Measurements from ENCODE around the gene PDZD2.

Gene PDZD2

GRCh38 chr5:31866166-31866565, 227.2 kb downstream of the PDZD2 start:
- Histone ChIP-seq H3K4me3 (ENCODE audit: severe bottlenecking) (no peak overlapping the region), H3K27me3 (ENCODE audit: insufficient read depth, poor library complexity, severe bottlenecking) (no peaks in the 10 kb centered on the region), H3K36me3 (ENCODE audit: low read depth) (no peaks in the 10 kb centered on the region), H3K4me1 (ENCODE audit: insufficient read depth, poor library complexity, severe bottlenecking) (peaks cover 8% of the 10 kb centered on the region), H3K27ac (ENCODE audit: poor library complexity, severe bottlenecking) (no peak overlapping the region), H3K9me3 (ENCODE audit: severe bottlenecking) (no peaks in the 10 kb centered on the region)
- TF ChIP-seq, protein P1, sequence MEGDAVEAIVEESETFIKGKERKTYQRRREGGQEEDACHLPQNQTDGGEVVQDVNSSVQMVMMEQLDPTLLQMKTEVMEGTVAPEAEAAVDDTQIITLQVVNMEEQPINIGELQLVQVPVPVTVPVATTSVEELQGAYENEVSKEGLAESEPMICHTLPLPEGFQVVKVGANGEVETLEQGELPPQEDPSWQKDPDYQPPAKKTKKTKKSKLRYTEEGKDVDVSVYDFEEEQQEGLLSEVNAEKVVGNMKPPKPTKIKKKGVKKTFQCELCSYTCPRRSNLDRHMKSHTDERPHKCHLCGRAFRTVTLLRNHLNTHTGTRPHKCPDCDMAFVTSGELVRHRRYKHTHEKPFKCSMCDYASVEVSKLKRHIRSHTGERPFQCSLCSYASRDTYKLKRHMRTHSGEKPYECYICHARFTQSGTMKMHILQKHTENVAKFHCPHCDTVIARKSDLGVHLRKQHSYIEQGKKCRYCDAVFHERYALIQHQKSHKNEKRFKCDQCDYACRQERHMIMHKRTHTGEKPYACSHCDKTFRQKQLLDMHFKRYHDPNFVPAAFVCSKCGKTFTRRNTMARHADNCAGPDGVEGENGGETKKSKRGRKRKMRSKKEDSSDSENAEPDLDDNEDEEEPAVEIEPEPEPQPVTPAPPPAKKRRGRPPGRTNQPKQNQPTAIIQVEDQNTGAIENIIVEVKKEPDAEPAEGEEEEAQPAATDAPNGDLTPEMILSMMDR (IDR thresholded peaks at IDR 0.05; ENCODE audit: poor library complexity, severe bottlenecking), result no peak
- ATAC-seq (ENCODE audit: low read depth) (no peak), DNase-seq (ENCODE audit: low spot score) (no peak)

DNA sequence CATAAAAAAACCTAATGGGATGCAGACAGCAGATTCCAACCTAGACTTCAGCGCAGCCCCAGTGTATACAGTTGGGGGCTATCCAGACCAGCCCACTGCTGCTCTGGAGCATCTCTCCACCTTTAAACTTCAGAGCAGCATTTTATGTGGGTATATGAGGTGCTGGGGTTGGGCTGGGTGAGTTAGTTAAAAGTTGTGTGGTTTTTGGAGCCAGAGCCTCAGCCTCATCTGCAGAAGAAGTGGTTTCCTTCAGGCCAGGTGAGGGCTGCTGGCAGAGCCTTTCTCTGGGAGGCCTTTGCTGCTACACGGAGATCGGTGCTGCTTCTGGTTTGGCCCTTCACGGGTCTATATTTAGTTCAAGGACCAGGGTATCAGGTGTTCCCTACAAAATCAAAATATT, 228.3 kb downstream of the PDZD2 start:
- Histone ChIP-seq H3K9me3 (ENCODE audit: severe bottlenecking) (no peaks in the 10 kb centered on the region), H3K36me3 (ENCODE audit: low read depth) (no peaks in the 10 kb centered on the region), H3K27me3 (ENCODE audit: insufficient read depth, poor library complexity, severe bottlenecking) (no peaks in the 10 kb centered on the region), H3K4me3 (ENCODE audit: severe bottlenecking) (no peak overlapping the region), H3K4me1 (ENCODE audit: insufficient read depth, poor library complexity, severe bottlenecking) (peaks cover 5% of the 10 kb centered on the region), H3K27ac (ENCODE audit: poor library complexity, severe bottlenecking) (no peak overlapping the region)
- ATAC-seq (ENCODE audit: low read depth) (no peak), DNase-seq (ENCODE audit: low spot score) (no peak)
- TF ChIP-seq, protein P1 (IDR thresholded peaks at IDR 0.05; ENCODE audit: poor library complexity, severe bottlenecking), result no peak

DNA sequence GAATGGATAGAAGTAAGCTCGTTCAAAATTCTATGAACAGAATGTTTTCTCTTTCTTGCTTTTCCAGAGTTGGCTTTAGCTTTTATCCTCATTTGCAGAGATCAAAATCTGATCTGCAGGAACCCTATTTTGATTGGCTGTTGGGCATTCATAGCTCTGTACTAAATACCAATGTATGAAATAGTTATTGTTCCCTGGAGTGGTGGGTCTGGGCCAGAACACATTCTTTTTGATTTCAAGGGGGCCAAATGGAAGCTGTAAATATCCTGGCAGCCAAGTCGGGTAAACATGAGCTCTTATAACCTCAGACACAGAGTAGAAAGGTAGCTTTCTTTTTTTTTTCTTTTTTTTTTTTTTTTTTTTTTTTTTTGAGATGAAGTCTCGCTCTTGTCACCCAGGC, 241.5 kb downstream of the PDZD2 start:
- Histone ChIP-seq H3K4me1 (ENCODE audit: insufficient read depth, poor library complexity, severe bottlenecking) (no peaks in the 10 kb centered on the region), H3K4me3 (ENCODE audit: severe bottlenecking) (no peak overlapping the region), H3K36me3 (ENCODE audit: low read depth) (peaks cover 3% of the 10 kb centered on the region; the same call in 1 of the 2 replicates), H3K27me3 (ENCODE audit: insufficient read depth, poor library complexity, severe bottlenecking) (no peaks in the 10 kb centered on the region), H3K27ac (ENCODE audit: poor library complexity, severe bottlenecking) (no peak overlapping the region), H3K9me3 (ENCODE audit: severe bottlenecking) (no peaks in the 10 kb centered on the region)
- TF ChIP-seq, protein P1 (IDR thresholded peaks at IDR 0.05; ENCODE audit: poor library complexity, severe bottlenecking), result no peak
- ATAC-seq (ENCODE audit: low read depth), result no peak
- DNase-seq (ENCODE audit: low spot score), result no peak

DNA sequence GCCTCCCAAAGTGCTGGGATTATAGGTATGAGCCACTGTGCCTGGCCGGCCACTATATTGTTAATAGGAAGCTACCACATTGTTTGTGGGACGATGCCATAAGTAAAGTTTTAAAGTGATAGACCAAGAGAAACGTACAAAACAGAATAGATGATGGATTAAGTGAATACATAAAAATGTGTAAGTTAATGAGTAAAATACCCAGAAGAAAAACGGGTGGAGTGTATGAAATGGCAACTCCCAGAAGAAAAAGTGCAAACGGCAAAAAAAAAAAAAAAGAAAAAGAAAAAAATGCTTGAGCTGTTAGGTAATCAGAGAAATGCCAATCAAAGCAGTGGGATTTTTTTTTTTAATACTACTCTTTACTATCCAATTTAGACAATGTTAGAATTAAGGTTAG, 246.0 kb downstream of the PDZD2 start:
- Histone ChIP-seq H3K9me3 (ENCODE audit: severe bottlenecking) (no peaks in the 10 kb centered on the region), H3K4me1 (ENCODE audit: insufficient read depth, poor library complexity, severe bottlenecking) (no peaks in the 10 kb centered on the region), H3K27me3 (ENCODE audit: insufficient read depth, poor library complexity, severe bottlenecking) (no peaks in the 10 kb centered on the region), H3K27ac (ENCODE audit: poor library complexity, severe bottlenecking) (no peak overlapping the region), H3K36me3 (ENCODE audit: low read depth) (peaks cover 4% of the 10 kb centered on the region; the same call in 1 of the 2 replicates), H3K4me3 (ENCODE audit: severe bottlenecking) (no peak overlapping the region)
- DNase-seq (ENCODE audit: low spot score), result no peak
- ATAC-seq (ENCODE audit: low read depth), result no peak
- TF ChIP-seq, protein P1 (IDR thresholded peaks at IDR 0.05; ENCODE audit: poor library complexity, severe bottlenecking), result no peak

GRCh38 chr5:31886206-31886605, 247.3 kb downstream of the PDZD2 start:
- Histone ChIP-seq H3K27me3 (ENCODE audit: insufficient read depth, poor library complexity, severe bottlenecking) (no peaks in the 10 kb centered on the region), H3K4me3 (ENCODE audit: severe bottlenecking) (no peak overlapping the region), H3K27ac (ENCODE audit: poor library complexity, severe bottlenecking) (no peak overlapping the region), H3K9me3 (ENCODE audit: severe bottlenecking) (no peaks in the 10 kb centered on the region), H3K4me1 (ENCODE audit: insufficient read depth, poor library complexity, severe bottlenecking) (no peaks in the 10 kb centered on the region), H3K36me3 (ENCODE audit: low read depth) (peaks cover 4% of the 10 kb centered on the region; the same call in 1 of the 2 replicates)
- TF ChIP-seq, protein P1 (IDR thresholded peaks at IDR 0.05; ENCODE audit: poor library complexity, severe bottlenecking), result no peak
- DNase-seq (ENCODE audit: low spot score), result no peak
- no peak for ATAC-seq (ENCODE audit: low read depth)

All from RWPE2 (cell line).